Subcutaneous adipose tissue (tissue), 4 donors: ENCODE data around the gene COA3. TPM values are rescaled to one million over a fixed set of nuclear protein-coding genes. Genes with fewer than 3 reads are reported as not detected.

Source experiments
- CTCF ChIP-seq: fragments of 450-650 bp; IDR thresholded peaks from one replicate; pipeline ENCODE4 v1.5.1; 2016; ENCODE audit warnings: low read depth, mild to moderate bottlenecking, control low read depth, antibody characterized with exemption, moderate library complexity
- total RNA-seq, 4 donors: library from RNA; depleted of rRNA; stranded (reverse); fragments of >200 nt; gene quantifications; one replicate each; pipeline ENCODE4 v1.1.0, GENCODE V29; 2016

The COA3 gene
- total RNA-seq, 4 donors from 2014 or later = 51.8 to 76.6 (median 60.4) TPM

- no peak for TF ChIP-seq CTCF
Measured at GRCh38 chr17:42814633-42815399, 16.3 kb upstream of the COA3 start.

- TF ChIP-seq CTCF = no peak
Measured at GRCh38 chr17:42809250-42809649, 10.7 kb upstream of the COA3 start.

- no peak for TF ChIP-seq CTCF
Measured at GRCh38 chr17:42806249-42806648, 7.7 kb upstream of the COA3 start.

- TF ChIP-seq CTCF = no peak
Measured at GRCh38 chr17:42804918-42805367, 6.4 kb upstream of the COA3 start.

GRCh38 chr17:42803074-42803883, 4.8 kb upstream of the COA3 start:
- no peak for TF ChIP-seq CTCF

- no peak for TF ChIP-seq CTCF
Measured at GRCh38 chr17:42798011-42798382, 507 bp downstream of the COA3 start.
